Vagina (tissue), 2 donors: Measurements from ENCODE around the gene ZFYVE16. TPM values are rescaled to one million over a fixed set of nuclear protein-coding genes. Genes with fewer than 3 reads are reported as not detected.

ENCODE experiments used
- DNase-seq, 2 donors: peaks; one replicate each; pipeline ENCODE4 v3.0.0-alpha.2; 2017; ENCODE audit errors: extremely low spot score in 2 of 2
- H3K27ac ChIP-seq: fragments of 200-600 bp; sonication (generic); one replicate; pipeline ENCODE4 v1.5.1; 2019
- H3K27me3 ChIP-seq: fragments of 200-600 bp; sonication (generic); one replicate; pipeline ENCODE4 v1.5.1; 2019
- H3K36me3 ChIP-seq, 2 donors: fragments of 200-600 bp; sonication (generic); one replicate each; pipeline ENCODE4 v1.5.1; 2017 to 2019
- H3K4me1 ChIP-seq: fragments of 200-600 bp; sonication (generic); one replicate; pipeline ENCODE4 v1.5.1; 2019
- H3K4me3 ChIP-seq, 2 donors: fragments of 200-600 bp; sonication (generic); 1 replicate in 1 of 2; 2 replicates in 1 of 2; pipeline ENCODE4 v1.5.1; 2016 to 2019
- H3K9me3 ChIP-seq: fragments of 200-600 bp; sonication (generic); one replicate; pipeline ENCODE4 v1.5.1; 2019
- POLR2A ChIP-seq, 2 donors: fragments of 450-650 bp; IDR thresholded peaks; one replicate each; pipeline ENCODE4 v1.6.1; 2017; ENCODE audit warnings: antibody characterized with exemption in 2 of 2, mild to moderate bottlenecking in 2 of 2, moderate library complexity in 2 of 2
- POLR2AphosphoS5 ChIP-seq, 2 donors: sonication (generic); formaldehyde crosslinking; IDR thresholded peaks; one replicate each; pipeline ENCODE4 v1.9.0; 2017; ENCODE audit warnings: antibody characterized with exemption in 2 of 2, mild to moderate bottlenecking in 2 of 2, low read depth in 1 of 2; ENCODE audit not compliant: insufficient read depth in 1 of 2
- intact Hi-C: fragments of 100-400 bp; cut with DNase I; formaldehyde crosslinking; loops from one replicate; pipeline ENCODE4 v1.15.1; 2023
- small RNA-seq: library from RNA; depleted of rRNA; stranded (forward); fragments of <200 nt; gene quantifications from one replicate; pipeline ENCODE3, GENCODE V24; 2016
- total RNA-seq: library from RNA; depleted of rRNA; stranded (reverse); fragments of >200 nt; gene quantifications from one replicate; pipeline ENCODE4 v1.2.3, GENCODE V29; 2016
- TF ChIP-seq, protein P1 (sequence below), 3 experiments: fragments of 450-650 bp in 2 of 3; fragments of 200-600 bp in 1 of 3; sonication (generic) in 1 of 3; IDR thresholded peaks; one replicate each; pipeline ENCODE4 v1.5.1; 2017 to 2019; ENCODE audit warnings: antibody characterized with exemption in 3 of 3, mild to moderate bottlenecking in 2 of 3, moderate library complexity in 2 of 3

ZFYVE16 gene
- total RNA-seq, 1 donor from 2014 or later, result 28.2 TPM

DNA sequence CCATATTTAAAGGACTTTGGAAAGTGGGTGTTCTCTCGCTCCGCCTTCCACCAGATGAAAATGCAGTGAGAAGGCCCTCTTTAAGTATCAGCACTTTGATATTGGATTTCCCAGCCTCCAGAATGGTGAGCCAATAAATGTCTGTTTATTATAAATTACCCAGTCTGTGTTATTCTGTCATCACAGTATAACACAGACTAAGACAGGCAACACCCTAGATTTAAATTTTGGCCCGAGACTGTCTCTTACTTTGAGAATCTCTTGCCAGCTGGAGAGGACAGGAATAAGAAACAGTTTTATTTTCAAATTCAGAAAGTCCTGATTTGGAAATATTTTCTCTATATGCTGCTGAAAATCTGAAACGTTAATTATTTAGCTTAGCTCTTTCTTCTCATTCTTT lies 101.5 kb downstream of the ZFYVE16 start:
- TF ChIP-seq POLR2AphosphoS5 (IDR thresholded peaks at IDR 0.05; ENCODE audit: insufficient read depth in 1 of 2, low read depth in 1 of 2) (no peak), POLR2A (IDR thresholded peaks at IDR 0.05) (no peak)
- TF ChIP-seq, protein P1, sequence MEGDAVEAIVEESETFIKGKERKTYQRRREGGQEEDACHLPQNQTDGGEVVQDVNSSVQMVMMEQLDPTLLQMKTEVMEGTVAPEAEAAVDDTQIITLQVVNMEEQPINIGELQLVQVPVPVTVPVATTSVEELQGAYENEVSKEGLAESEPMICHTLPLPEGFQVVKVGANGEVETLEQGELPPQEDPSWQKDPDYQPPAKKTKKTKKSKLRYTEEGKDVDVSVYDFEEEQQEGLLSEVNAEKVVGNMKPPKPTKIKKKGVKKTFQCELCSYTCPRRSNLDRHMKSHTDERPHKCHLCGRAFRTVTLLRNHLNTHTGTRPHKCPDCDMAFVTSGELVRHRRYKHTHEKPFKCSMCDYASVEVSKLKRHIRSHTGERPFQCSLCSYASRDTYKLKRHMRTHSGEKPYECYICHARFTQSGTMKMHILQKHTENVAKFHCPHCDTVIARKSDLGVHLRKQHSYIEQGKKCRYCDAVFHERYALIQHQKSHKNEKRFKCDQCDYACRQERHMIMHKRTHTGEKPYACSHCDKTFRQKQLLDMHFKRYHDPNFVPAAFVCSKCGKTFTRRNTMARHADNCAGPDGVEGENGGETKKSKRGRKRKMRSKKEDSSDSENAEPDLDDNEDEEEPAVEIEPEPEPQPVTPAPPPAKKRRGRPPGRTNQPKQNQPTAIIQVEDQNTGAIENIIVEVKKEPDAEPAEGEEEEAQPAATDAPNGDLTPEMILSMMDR (IDR thresholded peaks at IDR 0.05), result no peak
- Histone ChIP-seq H3K27ac (no peak overlapping the region), H3K36me3 (no peaks in the 10 kb centered on the region), H3K4me3 (no peak overlapping the region), H3K9me3 (no peaks in the 10 kb centered on the region), H3K4me1 (peaks cover 8% of the 10 kb centered on the region), H3K27me3 (no peaks in the 10 kb centered on the region)
- intact Hi-C loops, result no loop called here
- no peak for DNase-seq

DNA sequence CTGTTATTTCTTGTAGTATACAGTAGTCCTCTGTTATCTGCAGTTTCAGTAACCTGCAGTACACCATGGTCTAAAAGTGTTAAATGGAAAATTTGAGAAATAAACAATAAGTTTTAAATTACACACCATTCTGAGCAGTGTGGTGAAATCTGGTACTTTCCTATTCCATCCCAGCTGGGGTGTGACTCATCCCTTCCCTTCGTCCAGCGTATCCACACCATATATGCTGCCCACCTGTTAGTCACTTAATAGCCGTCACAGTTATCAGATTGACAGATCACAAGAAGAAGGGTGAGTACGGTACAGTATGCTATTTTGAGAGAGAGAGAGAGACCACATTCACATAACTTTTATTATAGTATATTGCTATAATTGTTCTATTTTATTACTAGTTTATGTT lies 109.0 kb downstream of the ZFYVE16 start:
- TF ChIP-seq POLR2A (IDR thresholded peaks at IDR 0.05) (no peak), POLR2AphosphoS5 (IDR thresholded peaks at IDR 0.05; ENCODE audit: insufficient read depth in 1 of 2, low read depth in 1 of 2) (no peak)
- TF ChIP-seq, protein P1 (IDR thresholded peaks at IDR 0.05), result no peak
- no peaks in the 10 kb centered on the region for H3K27me3 ChIP-seq
- no peaks in the 10 kb centered on the region for H3K36me3 ChIP-seq
- H3K4me1 ChIP-seq, result no peaks in the 10 kb centered on the region
- H3K9me3 ChIP-seq, result no peaks in the 10 kb centered on the region
- H3K27ac ChIP-seq, result no peak overlapping the region
- DNase-seq, result no peak
- no peak overlapping the region for H3K4me3 ChIP-seq
- intact Hi-C loops, result no loop called here

Small RNA genes lying within 50 kb of the gene (small RNA-seq; reads per million reads assigned to genes)
- gene RNU6-211P, result 0.95 reads per million, percentile 15 among the genes with 10 or more reads in this experiment

Other genes starting within 250 kb of the ZFYVE16 start
- 35.6 TPM for gene SERINC5, start 152.0 kb upstream of the ZFYVE16 start, total RNA-seq
- gene SPZ1, start 88.1 kb upstream of the ZFYVE16 start, total RNA-seq, result not detected
- 0.98 TPM for gene FAM151B, start 80.0 kb downstream of the ZFYVE16 start, total RNA-seq
- gene ANKRD34B, start 162.2 kb downstream of the ZFYVE16 start, total RNA-seq, result not detected
- 30.0 TPM for gene MSH3, start 246.6 kb downstream of the ZFYVE16 start, total RNA-seq
- 6.6 TPM for gene DHFR, start 246.9 kb downstream of the ZFYVE16 start, total RNA-seq